ENCODE measurements around the gene GRK5.

The GRK5 gene

GRCh38 chr10:119377958-119378736, 170.8 kb downstream of the GRK5 start:
- Histone ChIP-seq H3K27ac (no peak overlapping the region), H3K4me1 (ENCODE audit: control insufficient read depth in 1 of 2, insufficient read depth in 1 of 2, low read depth in 1 of 2, low read length in 1 of 2) (no peaks in the 10 kb centered on the region), H3K9me3 (no peaks in the 10 kb centered on the region), H3K4me3 (ENCODE audit: low read depth in 1 of 2, low read length in 1 of 2) (no peak overlapping the region), H3K27me3 (no peaks in the 10 kb centered on the region), H3K36me3 (no peaks in the 10 kb centered on the region)
- TF ChIP-seq CTCF (IDR thresholded peaks at IDR 0.05), result no peak

GRCh38 chr10:119378737-119379067, 171.3 kb downstream of the GRK5 start:
- Histone ChIP-seq H3K9me3 (no peaks in the 10 kb centered on the region), H3K27ac (no peak overlapping the region), H3K4me3 (ENCODE audit: low read depth in 1 of 2, low read length in 1 of 2) (no peak overlapping the region), H3K36me3 (no peaks in the 10 kb centered on the region), H3K4me1 (ENCODE audit: control insufficient read depth in 1 of 2, insufficient read depth in 1 of 2, low read depth in 1 of 2, low read length in 1 of 2) (no peaks in the 10 kb centered on the region), H3K27me3 (no peaks in the 10 kb centered on the region)
- TF ChIP-seq CTCF (IDR thresholded peaks at IDR 0.05), result no peak

- Histone ChIP-seq H3K27me3 (no peaks in the 10 kb centered on the region), H3K27ac (no peak overlapping the region), H3K4me3 (ENCODE audit: low read depth in 1 of 2, low read length in 1 of 2) (no peak overlapping the region), H3K4me1 (ENCODE audit: control insufficient read depth in 1 of 2, insufficient read depth in 1 of 2, low read depth in 1 of 2, low read length in 1 of 2) (no peaks in the 10 kb centered on the region), H3K36me3 (no peaks in the 10 kb centered on the region), H3K9me3 (no peaks in the 10 kb centered on the region)
- TF ChIP-seq CTCF (IDR thresholded peaks at IDR 0.05), result no peak
Measured at GRCh38 chr10:119379466-119380071, 172.2 kb downstream of the GRK5 start.

- H3K9me3 ChIP-seq, result no peaks in the 10 kb centered on the region
- H3K36me3 ChIP-seq, result no peaks in the 10 kb centered on the region
- H3K27ac ChIP-seq, result no peak overlapping the region
- no peak for TF ChIP-seq CTCF (IDR thresholded peaks at IDR 0.05)
- no peaks in the 10 kb centered on the region for H3K27me3 ChIP-seq
- no peaks in the 10 kb centered on the region for H3K4me1 ChIP-seq (ENCODE audit: control insufficient read depth in 1 of 2, insufficient read depth in 1 of 2, low read depth in 1 of 2, low read length in 1 of 2)
- no peak overlapping the region for H3K4me3 ChIP-seq (ENCODE audit: low read depth in 1 of 2, low read length in 1 of 2)
Measured at GRCh38 chr10:119383174-119383856, 175.9 kb downstream of the GRK5 start.

- Histone ChIP-seq H3K9me3 (no peaks in the 10 kb centered on the region), H3K27me3 (no peaks in the 10 kb centered on the region), H3K36me3 (no peaks in the 10 kb centered on the region), H3K4me1 (ENCODE audit: control insufficient read depth in 1 of 2, insufficient read depth in 1 of 2, low read depth in 1 of 2, low read length in 1 of 2) (no peaks in the 10 kb centered on the region), H3K27ac (no peak overlapping the region), H3K4me3 (ENCODE audit: low read depth in 1 of 2, low read length in 1 of 2) (no peak overlapping the region)
- no peak for TF ChIP-seq CTCF (IDR thresholded peaks at IDR 0.05)
Measured at GRCh38 chr10:119384127-119384526, 176.8 kb downstream of the GRK5 start.

Data from neutrophil (primary cell).